ENCODE results near the gene TNS1. TPM values are rescaled to one million over a fixed set of nuclear protein-coding genes. Genes with fewer than 3 reads are reported as not detected.

The TNS1 gene
- total and polyA plus RNA-seq, 10 of the 15 experiments (the other 5 are each of a cell fraction or from before 2014, with no cell fraction given) = 0.05 to 0.44 TPM; not detected in 8

DNA sequence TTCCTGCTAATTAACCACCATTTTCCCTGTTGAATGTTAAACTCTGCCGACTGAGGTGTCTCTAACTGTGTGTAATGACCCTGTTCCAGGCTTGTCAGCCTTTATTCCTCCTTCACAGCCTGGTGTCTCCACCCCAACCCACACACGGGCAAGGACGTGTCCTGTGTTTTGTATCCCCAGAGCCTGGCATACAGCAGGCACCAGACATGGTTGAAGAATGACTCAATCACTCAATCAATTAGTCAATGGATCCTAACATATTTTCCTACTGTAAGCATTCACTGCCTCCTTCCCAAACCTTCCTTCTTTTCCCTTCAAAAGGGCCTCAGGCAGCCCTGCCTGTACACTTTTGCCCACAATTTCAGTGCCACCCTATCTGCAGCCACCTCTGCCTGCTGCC, 2.7 kb upstream of the TNS1 start (continued):
- TF ChIP-seq, protein P1, sequence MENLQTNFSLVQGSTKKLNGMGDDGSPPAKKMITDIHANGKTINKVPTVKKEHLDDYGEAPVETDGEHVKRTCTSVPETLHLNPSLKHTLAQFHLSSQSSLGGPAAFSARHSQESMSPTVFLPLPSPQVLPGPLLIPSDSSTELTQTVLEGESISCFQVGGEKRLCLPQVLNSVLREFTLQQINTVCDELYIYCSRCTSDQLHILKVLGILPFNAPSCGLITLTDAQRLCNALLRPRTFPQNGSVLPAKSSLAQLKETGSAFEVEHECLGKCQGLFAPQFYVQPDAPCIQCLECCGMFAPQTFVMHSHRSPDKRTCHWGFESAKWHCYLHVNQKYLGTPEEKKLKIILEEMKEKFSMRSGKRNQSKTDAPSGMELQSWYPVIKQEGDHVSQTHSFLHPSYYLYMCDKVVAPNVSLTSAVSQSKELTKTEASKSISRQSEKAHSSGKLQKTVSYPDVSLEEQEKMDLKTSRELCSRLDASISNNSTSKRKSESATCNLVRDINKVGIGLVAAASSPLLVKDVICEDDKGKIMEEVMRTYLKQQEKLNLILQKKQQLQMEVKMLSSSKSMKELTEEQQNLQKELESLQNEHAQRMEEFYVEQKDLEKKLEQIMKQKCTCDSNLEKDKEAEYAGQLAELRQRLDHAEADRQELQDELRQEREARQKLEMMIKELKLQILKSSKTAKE (IDR thresholded peaks at IDR 0.05; ENCODE audit: low read depth, poor library complexity, severe bottlenecking) = no peak
- TF ChIP-seq, protein P2, sequence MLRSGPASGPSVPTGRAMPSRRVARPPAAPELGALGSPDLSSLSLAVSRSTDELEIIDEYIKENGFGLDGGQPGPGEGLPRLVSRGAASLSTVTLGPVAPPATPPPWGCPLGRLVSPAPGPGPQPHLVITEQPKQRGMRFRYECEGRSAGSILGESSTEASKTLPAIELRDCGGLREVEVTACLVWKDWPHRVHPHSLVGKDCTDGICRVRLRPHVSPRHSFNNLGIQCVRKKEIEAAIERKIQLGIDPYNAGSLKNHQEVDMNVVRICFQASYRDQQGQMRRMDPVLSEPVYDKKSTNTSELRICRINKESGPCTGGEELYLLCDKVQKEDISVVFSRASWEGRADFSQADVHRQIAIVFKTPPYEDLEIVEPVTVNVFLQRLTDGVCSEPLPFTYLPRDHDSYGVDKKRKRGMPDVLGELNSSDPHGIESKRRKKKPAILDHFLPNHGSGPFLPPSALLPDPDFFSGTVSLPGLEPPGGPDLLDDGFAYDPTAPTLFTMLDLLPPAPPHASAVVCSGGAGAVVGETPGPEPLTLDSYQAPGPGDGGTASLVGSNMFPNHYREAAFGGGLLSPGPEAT (IDR thresholded peaks at IDR 0.05; ENCODE audit: low read depth) = no peak

DNA sequence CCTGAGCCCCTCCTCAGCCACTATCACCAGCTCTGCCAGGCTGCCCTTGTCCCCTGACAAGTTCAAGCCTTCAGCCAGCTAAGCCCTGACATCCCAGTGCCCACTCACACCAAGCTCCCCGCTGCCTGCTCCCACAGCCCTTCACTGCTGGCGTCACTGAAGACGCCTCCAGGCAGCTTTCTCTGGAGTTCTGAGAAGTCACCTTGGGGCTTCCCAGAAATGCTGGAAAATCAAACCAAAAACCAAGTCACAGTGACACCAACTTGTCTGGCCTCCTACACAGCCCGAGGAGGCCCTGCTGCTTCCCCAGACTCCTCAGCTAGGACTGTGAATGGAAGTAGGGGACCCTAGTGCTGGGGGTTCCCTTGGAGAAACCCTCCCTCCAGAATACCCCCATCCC, 2.2 kb upstream of the TNS1 start:
- Histone ChIP-seq H3K27me3 (replicated peaks in 1 of 2; ENCODE audit: control insufficient read depth in 2 of 2, insufficient read depth in 2 of 2, low read length in 1 of 2) (peaks cover 2 to 9% of the 10 kb centered on the region in 2 experiments), H3K36me3 (ENCODE audit: control insufficient read depth in 2 of 2, insufficient read depth in 2 of 2, low read length in 1 of 2) (no peaks in the 10 kb centered on the region)
- 25% methylated on average over 4 of the region's 4 CpGs for WGBS (ENCODE audit: insufficient coverage, insufficient replicate concordance, low lambda C conversion rate, missing lambda C conversion rate)
- TF ChIP-seq ZNF24 (IDR thresholded peaks at IDR 0.05) = no peak
- no peak for TF ChIP-seq ZNF207 (IDR thresholded peaks at IDR 0.05; ENCODE audit: borderline replicate concordance)
- TF ChIP-seq, protein P3, sequence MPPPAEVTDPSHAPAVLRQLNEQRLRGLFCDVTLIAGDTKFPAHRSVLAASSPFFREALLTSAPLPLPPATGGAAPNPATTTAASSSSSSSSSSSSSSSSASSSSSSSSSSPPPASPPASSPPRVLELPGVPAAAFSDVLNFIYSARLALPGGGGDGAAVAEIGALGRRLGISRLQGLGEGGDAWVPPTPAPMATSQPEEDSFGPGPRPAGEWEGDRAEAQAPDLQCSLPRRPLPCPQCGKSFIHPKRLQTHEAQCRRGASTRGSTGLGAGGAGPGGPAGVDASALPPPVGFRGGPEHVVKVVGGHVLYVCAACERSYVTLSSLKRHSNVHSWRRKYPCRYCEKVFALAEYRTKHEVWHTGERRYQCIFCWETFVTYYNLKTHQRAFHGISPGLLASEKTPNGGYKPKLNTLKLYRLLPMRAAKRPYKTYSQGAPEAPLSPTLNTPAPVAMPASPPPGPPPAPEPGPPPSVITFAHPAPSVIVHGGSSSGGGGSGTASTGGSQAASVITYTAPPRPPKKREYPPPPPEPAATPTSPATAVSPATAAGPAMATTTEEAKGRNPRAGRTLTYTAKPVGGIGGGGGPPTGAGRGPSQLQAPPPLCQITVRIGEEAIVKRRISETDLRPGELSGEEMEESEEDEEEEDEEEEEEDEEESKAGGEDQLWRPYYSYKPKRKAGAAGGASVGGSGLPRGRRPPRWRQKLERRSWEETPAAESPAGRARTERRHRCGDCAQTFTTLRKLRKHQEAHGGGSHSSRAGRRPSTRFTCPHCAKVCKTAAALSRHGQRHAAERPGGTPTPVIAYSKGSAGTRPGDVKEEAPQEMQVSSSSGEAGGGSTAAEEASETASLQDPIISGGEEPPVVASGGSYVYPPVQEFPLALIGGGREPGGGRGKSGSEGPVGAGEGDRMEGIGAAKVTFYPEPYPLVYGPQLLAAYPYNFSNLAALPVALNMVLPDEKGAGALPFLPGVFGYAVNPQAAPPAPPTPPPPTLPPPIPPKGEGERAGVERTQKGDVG (CRISPR knock-in tag; IDR thresholded peaks at IDR 0.05) = no peak
- TF ChIP-seq IRF4 (IDR thresholded peaks at IDR 0.05; ENCODE audit: low read depth, low read length) = no peak
- TF ChIP-seq, protein P4, sequence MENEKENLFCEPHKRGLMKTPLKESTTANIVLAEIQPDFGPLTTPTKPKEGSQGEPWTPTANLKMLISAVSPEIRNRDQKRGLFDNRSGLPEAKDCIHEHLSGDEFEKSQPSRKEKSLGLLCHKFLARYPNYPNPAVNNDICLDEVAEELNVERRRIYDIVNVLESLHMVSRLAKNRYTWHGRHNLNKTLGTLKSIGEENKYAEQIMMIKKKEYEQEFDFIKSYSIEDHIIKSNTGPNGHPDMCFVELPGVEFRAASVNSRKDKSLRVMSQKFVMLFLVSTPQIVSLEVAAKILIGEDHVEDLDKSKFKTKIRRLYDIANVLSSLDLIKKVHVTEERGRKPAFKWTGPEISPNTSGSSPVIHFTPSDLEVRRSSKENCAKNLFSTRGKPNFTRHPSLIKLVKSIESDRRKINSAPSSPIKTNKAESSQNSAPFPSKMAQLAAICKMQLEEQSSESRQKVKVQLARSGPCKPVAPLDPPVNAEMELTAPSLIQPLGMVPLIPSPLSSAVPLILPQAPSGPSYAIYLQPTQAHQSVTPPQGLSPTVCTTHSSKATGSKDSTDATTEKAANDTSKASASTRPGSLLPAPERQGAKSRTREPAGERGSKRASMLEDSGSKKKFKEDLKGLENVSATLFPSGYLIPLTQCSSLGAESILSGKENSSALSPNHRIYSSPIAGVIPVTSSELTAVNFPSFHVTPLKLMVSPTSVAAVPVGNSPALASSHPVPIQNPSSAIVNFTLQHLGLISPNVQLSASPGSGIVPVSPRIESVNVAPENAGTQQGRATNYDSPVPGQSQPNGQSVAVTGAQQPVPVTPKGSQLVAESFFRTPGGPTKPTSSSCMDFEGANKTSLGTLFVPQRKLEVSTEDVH (IDR thresholded peaks at IDR 0.05; ENCODE audit: low read depth, partially characterized antibody) = no peak
- TF ChIP-seq WRNIP1 (IDR thresholded peaks at IDR 0.05; ENCODE audit: borderline replicate concordance, low read depth, low read length) = no peak
- no peak for TF ChIP-seq FOXK2 (IDR thresholded peaks at IDR 0.05)
- TF ChIP-seq, protein P5, sequence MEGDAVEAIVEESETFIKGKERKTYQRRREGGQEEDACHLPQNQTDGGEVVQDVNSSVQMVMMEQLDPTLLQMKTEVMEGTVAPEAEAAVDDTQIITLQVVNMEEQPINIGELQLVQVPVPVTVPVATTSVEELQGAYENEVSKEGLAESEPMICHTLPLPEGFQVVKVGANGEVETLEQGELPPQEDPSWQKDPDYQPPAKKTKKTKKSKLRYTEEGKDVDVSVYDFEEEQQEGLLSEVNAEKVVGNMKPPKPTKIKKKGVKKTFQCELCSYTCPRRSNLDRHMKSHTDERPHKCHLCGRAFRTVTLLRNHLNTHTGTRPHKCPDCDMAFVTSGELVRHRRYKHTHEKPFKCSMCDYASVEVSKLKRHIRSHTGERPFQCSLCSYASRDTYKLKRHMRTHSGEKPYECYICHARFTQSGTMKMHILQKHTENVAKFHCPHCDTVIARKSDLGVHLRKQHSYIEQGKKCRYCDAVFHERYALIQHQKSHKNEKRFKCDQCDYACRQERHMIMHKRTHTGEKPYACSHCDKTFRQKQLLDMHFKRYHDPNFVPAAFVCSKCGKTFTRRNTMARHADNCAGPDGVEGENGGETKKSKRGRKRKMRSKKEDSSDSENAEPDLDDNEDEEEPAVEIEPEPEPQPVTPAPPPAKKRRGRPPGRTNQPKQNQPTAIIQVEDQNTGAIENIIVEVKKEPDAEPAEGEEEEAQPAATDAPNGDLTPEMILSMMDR (IDR thresholded peaks at IDR 0.05 in 2 of 3, conservative IDR thresholded peaks at IDR 0.05 in 1 of 3; ENCODE audit: control insufficient read depth in 2 of 3, extremely low read depth in 1 of 3, insufficient read depth in 1 of 3, low read depth in 3 of 3, low read length in 3 of 3) = no peak

More for the DNA sequence above, 2.2 kb upstream of the TNS1 start:
- Histone ChIP-seq H3K27ac (ENCODE audit: control insufficient read depth, insufficient read depth) (no peak overlapping the region), H3K4me1 (ENCODE audit: control insufficient read depth, insufficient read depth, low read length) (no peaks in the 10 kb centered on the region), H3K4me2 (ENCODE audit: control insufficient read depth, insufficient read depth) (no peak overlapping the region), H3K9ac (ENCODE audit: control insufficient read depth, insufficient read depth, low read length) (no peak overlapping the region), H3K79me2 (ENCODE audit: control insufficient read depth, insufficient read depth, low read length) (no peaks in the 10 kb centered on the region), H3K9me3 (replicated peaks; ENCODE audit: control insufficient read depth, insufficient read depth, low read length) (no peaks in the 10 kb centered on the region), H2AFZ (ENCODE audit: control insufficient read depth, low read depth, low read length) (no peak overlapping the region), H4K20me1 (ENCODE audit: control insufficient read depth, insufficient read depth) (no peaks in the 10 kb centered on the region; the same call in 1 of the 2 replicates), H3K4me3 (no peak overlapping the region)
- ATAC-seq (no peak), FAIRE-seq (no peak), DNase-seq (ENCODE audit: low read depth, low spot score) (no peak)
- POLR2A ChIA-PET = interaction anchor here (0.6 kb wide), 1 partner anchor 42 kb away, joined by 3 read pairs; no protein-coding TSS in a partner anchor
- in situ Hi-C loops (cut with MboI) (no loop called here), intact Hi-C loops (cut with micrococcal nuclease; ENCODE audit: unreplicated experiment) (no loop called here)
- RAD21 ChIA-PET (ENCODE audit: unreplicated experiment) = no interaction called here
- SMC1A ChIA-PET (ENCODE audit: uncharacterized antibody, unreplicated experiment) = no interaction called here
- CTCF ChIA-PET = interaction anchor here (0.9 to 2.2 kb wide), 2 partner anchors 11 to 15 kb away, joined by 4 to 8 read pairs; no protein-coding TSS in a partner anchor
- no TSS peak for BruUV-seq (replicated peaks)
